SKM-1 treated with dmso at 0.1 percent for 144 hours (cell line): ENCODE measurements around the gene GRIK4.
"Not testable (repeated sequence)": the region's sequence is repeated elsewhere in the genome, so short reads cannot be mapped to it uniquely, and the experiment has no call there.

Source experiments
- DNase-seq: peaks from one replicate; lab custom pipeline; 2025; ENCODE audit not compliant: unreplicated experiment; lab: John Stamatoyannopoulos, UW

The GRIK4 gene

GRCh38 chr11:121029813-121030445, 518.4 kb downstream of the GRIK4 start:
- no peak for DNase-seq

DNA sequence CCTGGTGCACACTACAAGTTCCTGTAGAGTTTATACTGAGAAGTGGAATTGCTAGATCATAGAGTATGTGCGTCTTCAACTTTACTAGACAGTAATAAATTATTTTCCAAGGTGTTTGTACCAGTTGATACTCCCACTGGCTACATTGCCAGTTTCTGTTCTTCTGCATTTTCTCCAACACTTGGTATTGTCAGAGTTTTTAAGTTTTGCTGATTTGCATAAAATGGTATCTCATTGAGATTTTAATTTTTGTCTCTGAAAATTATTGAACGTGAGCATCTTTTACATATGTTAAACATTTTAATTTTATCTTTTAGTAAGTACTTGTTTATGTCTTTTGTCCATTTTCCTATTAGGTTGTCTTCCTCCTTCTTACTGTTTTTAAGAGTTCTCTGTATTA, 519.6 kb downstream of the GRIK4 start:
- DNase-seq: no peak

DNA sequence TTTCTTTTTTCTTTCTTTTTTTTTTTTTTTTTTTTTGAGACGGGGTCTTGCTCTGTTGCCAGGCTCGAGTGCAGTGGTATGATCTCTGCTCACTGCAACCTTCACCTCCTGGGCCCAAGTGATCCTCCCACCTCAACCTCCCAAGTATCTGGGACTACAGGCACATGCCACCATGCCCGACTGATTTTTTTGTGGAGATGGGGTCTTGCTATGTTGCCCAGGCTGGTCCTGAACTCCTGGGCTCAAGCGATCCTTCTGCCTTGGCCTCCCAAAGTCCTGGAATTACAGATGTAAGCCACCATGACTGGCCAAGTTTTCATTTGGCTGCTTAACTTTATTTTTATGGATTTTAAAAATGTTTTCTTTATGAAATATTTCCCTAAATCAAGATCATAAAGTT, 520.1 kb downstream of the GRIK4 start:
- DNase-seq: not testable (repeated sequence)

GRCh38 chr11:121032546-121032945, 521.0 kb downstream of the GRIK4 start:
- DNase-seq: no peak

GRCh38 chr11:121033635-121034034, 522.1 kb downstream of the GRIK4 start:
- DNase-seq: no peak

- DNase-seq: no peak
Observed at GRCh38 chr11:121035169-121035755, 523.7 kb downstream of the GRIK4 start.

- no peak for DNase-seq
Observed at GRCh38 chr11:121035780-121036179, 524.2 kb downstream of the GRIK4 start.

DNA sequence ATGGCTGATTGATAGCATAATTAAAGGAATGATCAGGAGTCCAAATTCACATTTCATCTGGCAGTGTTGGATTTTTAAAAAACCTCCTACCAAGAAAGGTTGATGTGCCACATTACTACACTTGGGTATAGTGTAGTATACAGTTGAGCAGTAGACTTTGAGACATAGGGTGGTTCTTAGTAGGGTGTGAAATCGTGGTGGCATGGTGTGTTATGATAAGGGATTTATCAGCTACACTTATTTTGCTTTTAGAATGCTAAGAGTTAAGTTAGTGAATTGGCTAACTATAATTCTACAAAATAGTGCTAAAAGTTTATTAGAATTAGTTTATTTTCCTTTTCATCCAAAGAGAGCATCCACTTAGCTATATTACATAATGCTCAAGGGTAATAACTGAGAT, 525.5 kb downstream of the GRIK4 start:
- DNase-seq: no peak
